HCT116 (cell line): ENCODE data around the gene MICAL1. TPM values are rescaled to one million over a fixed set of nuclear protein-coding genes. Genes with fewer than 3 reads are reported as not detected.

Experiments
- ATAC-seq: fragments of 200-7000 bp; cut with Tn5 transposase; 2 replicates; pipeline ENCODE4 v1.9.1; 2020; ENCODE audit warnings: mild to moderate bottlenecking, moderate library complexity
- BruUV-seq: library from RNA; stranded (reverse); fragments of 400-500 nt; replicated peaks from 2 replicates; lab custom pipeline; 2021; lab: Mats Ljungman, UMichigan
- CTCF ChIA-PET: fragments of 300-600 bp; sonication (Branson Sonifier 250); formaldehyde crosslinking; loops from one replicate; lab custom pipeline; 2021; ENCODE audit warnings: antibody characterized with exemption; lab: Charles Lee
- POLR2A ChIA-PET: fragments of 300-600, 350-600 bp; sonication (Branson Sonifier 250); formaldehyde crosslinking; loops from one replicate; lab custom pipeline; 2021; ENCODE audit warnings: antibody characterized with exemption; lab: Charles Lee
- RAD21 ChIA-PET, 2 experiments: fragments of 300-600 bp; sonication (Branson Sonifier 250); formaldehyde crosslinking; loops; one replicate each; lab custom pipeline; 2023; ENCODE audit warnings: low total read pairs in 2 of 2; ENCODE audit not compliant: uncharacterized antibody in 2 of 2, unreplicated experiment in 2 of 2, low non-redundant PET in 1 of 2; lab: Charles Lee
- DNase-seq: peaks from one replicate; pipeline ENCODE4 v3.0.0-alpha.2; 2010; ENCODE audit warnings: low read depth, low spot score
- H2AFZ ChIP-seq: fragments of 200-600 bp; shearing (Covaris generic), sonication (generic); 2 replicates; pipeline ENCODE4 v1.6.1; 2017; ENCODE audit warnings: low read depth, mixed run types, mixed read lengths, antibody characterized with exemption, low read length; ENCODE audit not compliant: poor library complexity, severe bottlenecking
- H3K27ac ChIP-seq: 2 replicates; pipeline ENCODE4 v1.5.1; 2012; ENCODE audit warnings: low read depth, low read length
- H3K27me3 ChIP-seq: fragments of 200-600 bp; sonication (generic); 2 replicates; pipeline ENCODE4 v1.6.1; 2016; ENCODE audit warnings: mixed run types, low read length, mixed read lengths; ENCODE audit not compliant: insufficient read depth
- H3K36me3 ChIP-seq, 2 experiments: fragments of 200-500 bp in 1 of 2; fragments of 200-600 bp in 1 of 2; sonication (Bioruptor generic) in 1 of 2; sonication (generic) in 1 of 2; 2 replicates each; pipeline versions ENCODE4 v1.5.1 to v1.6.1; 2014 to 2016; ENCODE audit warnings: low read length in 2 of 2, inconsistent platforms in 1 of 2, mixed read lengths in 1 of 2, mixed run types in 1 of 2; ENCODE audit not compliant: insufficient read depth in 2 of 2, control insufficient read depth in 1 of 2
- H3K4me1 ChIP-seq, 2 experiments: fragments of 200-600 bp in 1 of 2; sonication (generic) in 1 of 2; 2 replicates each; pipeline versions ENCODE4 v1.5.1 to v1.6.1; 2012 to 2017; ENCODE audit warnings: low read length in 2 of 2, inconsistent platforms in 1 of 2, mild to moderate bottlenecking in 1 of 2, mixed read lengths in 1 of 2, mixed run types in 1 of 2, moderate library complexity in 1 of 2; ENCODE audit not compliant: insufficient read depth in 2 of 2, control insufficient read depth in 1 of 2
- H3K4me2 ChIP-seq: fragments of 200-600 bp; sonication (generic); 2 replicates; pipeline ENCODE4 v1.6.1; 2017; ENCODE audit warnings: mixed run types, low read length, mixed read lengths
- H3K4me3 ChIP-seq, 2 experiments: fragments of 200-600 bp in 1 of 2; sonication (generic) in 1 of 2; replicated peaks in 1 of 2; 2 replicates each; pipeline ENCODE4 v1.5.1; 2011 to 2016; ENCODE audit warnings: low read length in 2 of 2, control low read depth in 1 of 2, low read depth in 1 of 2, mild to moderate bottlenecking in 1 of 2, mixed read lengths in 1 of 2, mixed run types in 1 of 2
- H3K79me2 ChIP-seq: fragments of 200-600 bp; sonication (generic); 2 replicates; pipeline ENCODE4 v1.6.1; 2017; ENCODE audit warnings: mild to moderate bottlenecking, mixed run types, low read length, moderate library complexity, mixed read lengths; ENCODE audit not compliant: insufficient read depth
- H3K9ac ChIP-seq: fragments of 200-600 bp; sonication (generic); 2 replicates; pipeline ENCODE4 v1.6.1; 2016; ENCODE audit warnings: low read length, mixed read lengths
- H3K9me2 ChIP-seq: fragments of 200-600 bp; sonication (generic), shearing (Covaris generic); 2 replicates; pipeline ENCODE4 v1.6.1; 2017; ENCODE audit warnings: mixed run types, mild to moderate bottlenecking, moderate library complexity; ENCODE audit not compliant: insufficient read depth
- H3K9me3 ChIP-seq, 2 experiments: fragments of 200-500 bp in 1 of 2; fragments of 200-600 bp in 1 of 2; sonication (Bioruptor generic) in 1 of 2; sonication (generic) in 1 of 2; 2 replicates each; pipeline ENCODE4 v1.6.1; 2014 to 2017; ENCODE audit warnings: low read length in 2 of 2, mixed read lengths in 2 of 2, inconsistent platforms in 1 of 2, low read depth in 1 of 2, mild to moderate bottlenecking in 1 of 2, mixed run types in 1 of 2, moderate library complexity in 1 of 2; ENCODE audit not compliant: control insufficient read depth in 1 of 2, insufficient read depth in 1 of 2
- H4K20me1 ChIP-seq: fragments of 200-600 bp; sonication (generic), shearing (Covaris generic); 2 replicates; pipeline ENCODE4 v1.6.1; 2017; ENCODE audit warnings: mixed run types, mild to moderate bottlenecking, moderate library complexity; ENCODE audit not compliant: insufficient read depth
- CBX3 ChIP-seq: IDR thresholded peaks from 2 replicates; pipeline ENCODE4 v1.6.1; 2012; ENCODE audit warnings: low read depth
- CEBPB ChIP-seq: IDR thresholded peaks from 2 replicates; pipeline ENCODE4 v1.6.1; 2012; ENCODE audit warnings: low read depth
- CTCF ChIP-seq, 3 experiments: fragments of 200-600 bp in 1 of 3; sonication (generic) in 1 of 3; IDR thresholded peaks in 2 of 3; conservative IDR thresholded peaks in 1 of 3; 2 replicates each; pipeline ENCODE4 v1.5.1; 2012 to 2017; ENCODE audit warnings: low read depth in 2 of 3, low read length in 2 of 3, antibody characterized with exemption in 1 of 3, borderline replicate concordance in 1 of 3, control low read depth in 1 of 3, mild to moderate bottlenecking in 1 of 3, mixed read lengths in 1 of 3, mixed run types in 1 of 3, moderate library complexity in 1 of 3; ENCODE audit not compliant: insufficient read depth in 1 of 3
- EZH2 ChIP-seq: fragments of 200-600 bp; sonication (generic); IDR thresholded peaks from 2 replicates; pipeline ENCODE4 v1.6.1; 2017; ENCODE audit warnings: antibody characterized with exemption, mixed run types
- EZH2phosphoT487 ChIP-seq: fragments of 200-600 bp; IDR thresholded peaks from 2 replicates; pipeline ENCODE4 v1.6.1; 2018; ENCODE audit warnings: antibody characterized with exemption, borderline replicate concordance
- POLR2A ChIP-seq: IDR thresholded peaks from 2 replicates; pipeline ENCODE4 v1.7.0; 2011; ENCODE audit warnings: borderline replicate concordance; ENCODE audit not compliant: insufficient read depth, insufficient read length; ENCODE audit errors: extremely low read depth
- POLR2AphosphoS5 ChIP-seq: IDR thresholded peaks from 2 replicates; pipeline ENCODE4 v1.6.1; 2011; ENCODE audit warnings: mild to moderate bottlenecking, low read depth, low read length, moderate library complexity
- SP1 ChIP-seq: IDR thresholded peaks from 2 replicates; pipeline ENCODE4 v1.6.1; 2012; ENCODE audit warnings: low read depth
- SRF ChIP-seq: IDR thresholded peaks from 2 replicates; pipeline ENCODE4 v1.6.1; 2012; ENCODE audit warnings: low read depth
- TCF7L2 ChIP-seq: IDR thresholded peaks from 2 replicates; pipeline ENCODE4 v1.7.0; 2011; ENCODE audit warnings: borderline replicate concordance, inconsistent platforms; ENCODE audit not compliant: insufficient read depth, insufficient read length; ENCODE audit errors: extremely low read depth
- YY1 ChIP-seq: IDR thresholded peaks from 2 replicates; pipeline ENCODE4 v1.6.1; 2011; ENCODE audit warnings: low read length, low read depth, moderate library complexity, mild to moderate bottlenecking; ENCODE audit not compliant: insufficient replicate concordance; ENCODE audit errors: extremely low read depth
- ZFX ChIP-seq: fragments of 450-650 bp; IDR thresholded peaks from 2 replicates; pipeline ENCODE4 v1.6.1; 2017
- ZNF274 ChIP-seq: fragments of 200-500 bp; sonication (Bioruptor generic); IDR thresholded peaks from 2 replicates; pipeline ENCODE4 v1.6.1; 2014; ENCODE audit warnings: mild to moderate bottlenecking, low read depth, low read length, inconsistent platforms
- intact Hi-C: fragments of 100-400 bp; cut with micrococcal nuclease; formaldehyde crosslinking; loops from 2 replicates; pipeline ENCODE4 v1.10.0; 2022
- total RNA-seq: library from RNA; stranded (reverse); gene quantifications from one replicate; pipeline ENCODE4 v1.2.1, GENCODE V29; 2021; ENCODE audit not compliant: unreplicated experiment
- TF ChIP-seq, protein P1 (sequence below): IDR thresholded peaks from 2 replicates; pipeline ENCODE4 v1.6.1; 2012
- TF ChIP-seq, protein P2 (sequence below): IDR thresholded peaks from 2 replicates; pipeline ENCODE4 v1.6.1; 2012; ENCODE audit warnings: low read depth

The MICAL1 gene
- total RNA-seq, 1 experiment from 2014 or later = 23.9 TPM

GRCh38 chr6:109424946-109425345, 30.6 kb downstream of the MICAL1 start:
- no peak overlapping the region for H3K9ac ChIP-seq
- H4K20me1 ChIP-seq = no peaks in the 10 kb centered on the region
- H2AFZ ChIP-seq = no peak overlapping the region
- CTCF ChIA-PET = no interaction called here
- no peaks in the 10 kb centered on the region for H3K9me3 ChIP-seq
- ATAC-seq (no peak), DNase-seq (no peak)
- H3K79me2 ChIP-seq = no peaks in the 10 kb centered on the region
- peak overlapping the region; percentile 33; the same call in 1 of the 2 replicates for H3K4me2 ChIP-seq
- intact Hi-C loops = no loop called here
- no peaks in the 10 kb centered on the region for H3K27me3 ChIP-seq
- RAD21 ChIA-PET = no interaction called here
- H3K27ac ChIP-seq = no peak overlapping the region
- H3K4me3 ChIP-seq = no peak overlapping the region
- no peaks in the 10 kb centered on the region for H3K9me2 ChIP-seq
- peaks cover 0 to 11% of the 10 kb centered on the region in 2 experiments; a peak in 2 of 4 replicates for H3K4me1 ChIP-seq
- H3K36me3 ChIP-seq = no peaks in the 10 kb centered on the region
- BruUV-seq = no TSS peak
- POLR2A ChIA-PET = interaction anchor here (0.7 kb wide), 1 partner anchor 266 kb away, joined by 3 read pairs; the partner anchor contains the start of genes AK9 and FIG4
- TF ChIP-seq CBX3 (no peak), CTCF (IDR thresholded peaks at IDR 0.05 in 2 of 3, conservative IDR thresholded peaks at IDR 0.05 in 1 of 3; ENCODE audit: borderline replicate concordance in 1 of 3, insufficient read depth in 1 of 3, low read depth in 2 of 3, low read length in 2 of 3) (no peak), ZFX (no peak), SRF (no peak), EZH2 (no peak), TCF7L2 (no peak)
- TF ChIP-seq, protein P1, sequence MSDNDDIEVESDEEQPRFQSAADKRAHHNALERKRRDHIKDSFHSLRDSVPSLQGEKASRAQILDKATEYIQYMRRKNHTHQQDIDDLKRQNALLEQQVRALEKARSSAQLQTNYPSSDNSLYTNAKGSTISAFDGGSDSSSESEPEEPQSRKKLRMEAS = no peak

GRCh38 chr6:109421184-109421583, 34.4 kb downstream of the MICAL1 start:
- no peak overlapping the region for H3K4me3 ChIP-seq
- H3K36me3 ChIP-seq = no peaks in the 10 kb centered on the region
- H3K4me1 ChIP-seq = peaks cover 0 to 11% of the 10 kb centered on the region in 2 experiments; a peak in 2 of 4 replicates
- no peaks in the 10 kb centered on the region for H3K79me2 ChIP-seq
- no peak overlapping the region for H3K27ac ChIP-seq
- BruUV-seq = no TSS peak
- TF ChIP-seq ZNF274 (no peak), EZH2phosphoT487 (no peak), CBX3 (no peak), POLR2AphosphoS5 (no peak), YY1 (no peak), CEBPB (no peak), SP1 (no peak), POLR2A (no peak)
- TF ChIP-seq, protein P2, sequence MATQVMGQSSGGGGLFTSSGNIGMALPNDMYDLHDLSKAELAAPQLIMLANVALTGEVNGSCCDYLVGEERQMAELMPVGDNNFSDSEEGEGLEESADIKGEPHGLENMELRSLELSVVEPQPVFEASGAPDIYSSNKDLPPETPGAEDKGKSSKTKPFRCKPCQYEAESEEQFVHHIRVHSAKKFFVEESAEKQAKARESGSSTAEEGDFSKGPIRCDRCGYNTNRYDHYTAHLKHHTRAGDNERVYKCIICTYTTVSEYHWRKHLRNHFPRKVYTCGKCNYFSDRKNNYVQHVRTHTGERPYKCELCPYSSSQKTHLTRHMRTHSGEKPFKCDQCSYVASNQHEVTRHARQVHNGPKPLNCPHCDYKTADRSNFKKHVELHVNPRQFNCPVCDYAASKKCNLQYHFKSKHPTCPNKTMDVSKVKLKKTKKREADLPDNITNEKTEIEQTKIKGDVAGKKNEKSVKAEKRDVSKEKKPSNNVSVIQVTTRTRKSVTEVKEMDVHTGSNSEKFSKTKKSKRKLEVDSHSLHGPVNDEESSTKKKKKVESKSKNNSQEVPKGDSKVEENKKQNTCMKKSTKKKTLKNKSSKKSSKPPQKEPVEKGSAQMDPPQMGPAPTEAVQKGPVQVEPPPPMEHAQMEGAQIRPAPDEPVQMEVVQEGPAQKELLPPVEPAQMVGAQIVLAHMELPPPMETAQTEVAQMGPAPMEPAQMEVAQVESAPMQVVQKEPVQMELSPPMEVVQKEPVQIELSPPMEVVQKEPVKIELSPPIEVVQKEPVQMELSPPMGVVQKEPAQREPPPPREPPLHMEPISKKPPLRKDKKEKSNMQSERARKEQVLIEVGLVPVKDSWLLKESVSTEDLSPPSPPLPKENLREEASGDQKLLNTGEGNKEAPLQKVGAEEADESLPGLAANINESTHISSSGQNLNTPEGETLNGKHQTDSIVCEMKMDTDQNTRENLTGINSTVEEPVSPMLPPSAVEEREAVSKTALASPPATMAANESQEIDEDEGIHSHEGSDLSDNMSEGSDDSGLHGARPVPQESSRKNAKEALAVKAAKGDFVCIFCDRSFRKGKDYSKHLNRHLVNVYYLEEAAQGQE = no peak
- TF ChIP-seq, protein P1 = no peak
- ChIA-PET RAD21 (no interaction called here), POLR2A (no interaction called here), CTCF (no interaction called here)
- no peak overlapping the region for H3K9ac ChIP-seq
- no peaks in the 10 kb centered on the region for H3K27me3 ChIP-seq
- H3K9me2 ChIP-seq = no peaks in the 10 kb centered on the region
- no peak overlapping the region for H2AFZ ChIP-seq
- DNase-seq = no peak
- no peaks in the 10 kb centered on the region for H3K9me3 ChIP-seq
- no peaks in the 10 kb centered on the region for H4K20me1 ChIP-seq
- no peak overlapping the region for H3K4me2 ChIP-seq
- intact Hi-C loops = no loop called here
- ATAC-seq = no peak
